ENCODE measurements around the gene TM2D3. TPM values are rescaled to one million over a fixed set of nuclear protein-coding genes. Genes with fewer than 3 reads are reported as not detected.

The TM2D3 gene
- total RNA-seq, 1 experiment from 2014 or later = 34.9 TPM

DNA sequence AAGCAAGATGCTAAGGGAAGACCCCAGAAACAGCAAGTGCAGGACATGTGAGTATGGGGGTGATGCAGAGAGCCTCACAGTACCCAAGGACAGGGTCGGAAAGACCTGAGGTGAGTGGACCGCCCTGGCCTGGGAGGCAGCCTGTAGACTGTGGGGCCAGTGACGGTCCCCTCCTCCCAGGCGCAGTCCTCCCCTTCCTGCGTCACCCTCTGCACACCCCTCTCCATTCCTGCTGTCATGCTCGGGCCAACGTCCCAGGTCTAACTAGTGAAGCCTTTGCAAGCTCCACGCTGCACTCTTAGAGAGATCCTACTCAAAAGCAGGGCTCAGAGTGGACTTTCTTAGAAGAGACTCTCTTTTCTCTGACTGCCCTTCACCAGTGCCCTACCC lies 41.6 kb downstream of the TM2D3 start:
- Histone ChIP-seq H2BK15ac (ENCODE audit: low read depth, low read length) (no peak overlapping the region), H3K23ac (ENCODE audit: insufficient read length, low read depth, low read length) (no peak overlapping the region), H4K20me1 (ENCODE audit: control insufficient read depth, insufficient read depth, insufficient read length) (no peaks in the 10 kb centered on the region), H3K27ac (ENCODE audit: insufficient read length, low read depth, low read length) (no peak overlapping the region), H2BK12ac (ENCODE audit: insufficient read length, low read depth, low read length) (no peak overlapping the region), H4K5ac (ENCODE audit: insufficient read length, low read depth, low read length) (no peak overlapping the region), H2BK20ac (ENCODE audit: low read depth, low read length, poor library complexity, severe bottlenecking) (no peak overlapping the region), H3K79me2 (ENCODE audit: insufficient read depth, low read length) (no peaks in the 10 kb centered on the region), H3K4me2 (ENCODE audit: insufficient read depth, insufficient read length, low read length) (no peak overlapping the region), H3K18ac (ENCODE audit: insufficient read length, low read depth, low read length) (no peak overlapping the region), H3K56ac (ENCODE audit: insufficient read length, low read depth, low read length) (no peak overlapping the region), H4K91ac (ENCODE audit: insufficient read length, low read depth, low read length) (no peak overlapping the region), H3T11ph (ENCODE audit: low read length) (no peak overlapping the region), H4K8ac (replicated peaks; ENCODE audit: insufficient read length, low read depth, low read length) (no peak overlapping the region), H3K14ac (ENCODE audit: insufficient read depth, low read length) (no peak overlapping the region; the same call in 1 of the 2 replicates), H2BK5ac (ENCODE audit: insufficient read length, low read length) (no peak overlapping the region), H3K4me1 (ENCODE audit: insufficient read depth, low read length) (no peaks in the 10 kb centered on the region), H2AK5ac (ENCODE audit: insufficient read length, low read length) (no peak overlapping the region), H3K23me2 (ENCODE audit: insufficient read length, low read depth, low read length, poor library complexity, severe bottlenecking) (no peaks in the 10 kb centered on the region), H2AFZ (ENCODE audit: low read length) (no peak overlapping the region), H3K4ac (ENCODE audit: low read depth, low read length) (no peak overlapping the region), H3K79me1 (ENCODE audit: insufficient read depth, low read depth, low read length, poor library complexity, severe bottlenecking) (no peaks in the 10 kb centered on the region), H3K9me3 (ENCODE audit: control insufficient read depth, low read depth, low read length) (no peaks in the 10 kb centered on the region), H3K9ac (ENCODE audit: extremely low read depth, insufficient read length, low read length) (no peak overlapping the region), H2BK120ac (ENCODE audit: low read depth, low read length, poor library complexity, severe bottlenecking) (no peak overlapping the region), H3K27me3 (ENCODE audit: insufficient read depth, low read length) (no peaks in the 10 kb centered on the region; the same call in 1 of the 2 replicates)
- Mint-ChIP-seq H3K4me1 (peaks cover 2 to 13% of the 10 kb centered on the region in 2 experiments), H3K9me3 (no peaks in the 10 kb centered on the region; a peak in 1 of 5 replicates), H3K36me3 (ENCODE audit: insufficient read depth in 1 of 3, low read depth in 3 of 3) (no peaks in the 10 kb centered on the region), H3K27ac (no peak overlapping the region), H3K27me3 (ENCODE audit: low read depth) (peaks cover 13% of the 10 kb centered on the region), H3K4me3 (no peak overlapping the region)
- no peak for DNase-seq
- no peak for TF ChIP-seq CTCF (conservative IDR thresholded peaks at IDR 0.05)
- no CpG with 5 or more reads among the region's 8 CpGs for WGBS (ENCODE audit: extremely low coverage, insufficient read length, low lambda C conversion rate)

All from H9 (cell line).